Activated CD8-positive, alpha-beta memory T cell treated with anti-CD3 and anti-CD28 coated beads for 24 hours (primary cell): Measurements from ENCODE around the gene DIAPH3.

Source experiments
- DNase-seq: peaks from one replicate; pipeline ENCODE4 v3.0.0-alpha.2; 2020

DIAPH3 gene

DNA sequence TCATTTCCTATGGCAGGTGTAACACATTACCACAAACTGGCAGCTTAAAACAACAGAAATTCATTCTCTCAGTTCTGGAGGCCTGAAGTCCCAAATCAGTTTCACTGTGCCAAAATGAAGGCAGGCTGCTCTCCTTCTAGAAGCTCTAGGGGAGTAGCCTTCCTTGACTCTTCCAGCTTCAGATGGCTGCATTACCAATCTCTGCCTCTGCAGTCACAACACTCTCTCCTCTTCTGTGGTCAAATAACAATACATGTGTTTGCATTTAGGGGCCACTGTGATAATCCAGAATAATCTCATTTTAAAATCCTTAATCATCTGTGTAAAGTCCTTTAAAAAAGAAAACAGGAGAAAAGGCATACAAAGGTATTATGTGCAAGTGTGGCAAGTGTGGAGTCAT, 7.8 kb downstream of the DIAPH3 start:
- DNase-seq = no peak

DNA sequence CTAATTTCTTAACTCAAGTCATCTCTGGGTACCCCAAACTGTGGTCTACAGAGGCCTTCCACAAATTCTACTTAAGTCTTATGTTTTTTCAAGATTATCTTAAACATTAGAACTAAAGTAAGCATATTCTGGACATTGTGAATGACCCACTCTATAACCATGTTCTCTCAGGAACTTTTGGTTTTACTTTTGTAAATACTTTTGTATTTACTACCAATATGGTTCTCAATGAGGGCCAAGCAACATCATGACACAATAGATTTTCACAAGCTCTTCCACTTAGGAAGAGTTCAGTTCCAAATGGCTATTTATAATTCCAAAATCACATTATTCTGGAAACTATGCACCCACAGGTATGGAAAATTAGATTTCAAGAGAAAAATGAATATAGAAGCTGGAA, 10.8 kb downstream of the DIAPH3 start:
- no peak for DNase-seq

DNA sequence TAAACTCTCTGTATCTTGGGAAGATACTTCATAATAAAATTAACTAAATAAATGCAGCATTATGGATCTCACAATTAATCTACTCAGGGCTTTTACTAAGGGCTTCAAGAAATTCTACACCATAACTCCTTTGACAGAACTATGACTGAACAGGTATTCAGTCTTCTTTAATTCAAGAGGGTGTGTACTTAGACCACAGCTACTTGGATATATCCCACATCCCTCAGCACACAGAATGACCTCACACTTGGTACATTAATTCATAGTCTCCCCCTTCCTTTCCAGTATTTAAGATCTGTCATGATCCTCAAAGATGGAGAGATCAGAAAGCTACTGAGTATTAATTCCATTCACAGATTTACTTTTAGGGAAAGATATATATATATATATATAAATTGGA, 11.6 kb downstream of the DIAPH3 start:
- DNase-seq = no peak

DNA sequence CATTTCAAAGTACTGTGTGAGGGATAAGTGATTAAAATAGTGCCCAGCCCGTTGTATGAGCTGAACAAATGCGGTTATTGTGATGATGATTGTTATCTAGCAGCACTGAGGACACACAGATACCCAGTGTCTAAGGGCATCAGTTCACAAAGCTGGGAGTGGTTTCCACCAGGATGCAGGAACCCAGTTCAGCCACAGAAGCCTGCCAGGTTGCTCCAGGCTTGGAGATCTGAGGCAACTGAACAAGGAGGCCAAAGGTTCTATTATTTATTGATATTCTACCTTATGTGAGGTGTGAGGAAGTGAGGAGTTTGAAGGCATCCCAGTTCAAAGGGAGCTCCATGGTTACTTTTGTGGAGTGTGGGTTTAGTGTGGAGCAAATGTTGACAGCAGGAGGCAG, 13.2 kb downstream of the DIAPH3 start:
- DNase-seq = no peak

DNA sequence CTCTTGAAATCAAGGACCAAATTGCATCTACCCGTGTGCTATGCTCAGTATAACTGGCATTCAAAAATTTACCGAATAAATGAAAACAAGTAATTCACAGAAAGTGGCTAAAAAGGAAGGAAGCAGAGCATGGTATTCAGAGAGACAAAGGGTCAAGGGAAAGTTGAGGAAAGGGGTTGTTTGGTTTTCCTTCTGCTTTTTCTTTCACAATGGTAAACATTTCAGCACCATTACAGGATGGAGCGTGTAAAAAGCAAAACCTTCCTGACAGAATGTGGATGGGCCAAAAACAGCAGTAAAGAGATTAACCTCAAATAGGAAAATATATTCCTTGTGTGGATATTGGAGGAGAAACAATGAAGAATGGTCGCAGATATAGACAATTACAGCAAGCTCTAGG, 14.8 kb downstream of the DIAPH3 start:
- no peak for DNase-seq

DNA sequence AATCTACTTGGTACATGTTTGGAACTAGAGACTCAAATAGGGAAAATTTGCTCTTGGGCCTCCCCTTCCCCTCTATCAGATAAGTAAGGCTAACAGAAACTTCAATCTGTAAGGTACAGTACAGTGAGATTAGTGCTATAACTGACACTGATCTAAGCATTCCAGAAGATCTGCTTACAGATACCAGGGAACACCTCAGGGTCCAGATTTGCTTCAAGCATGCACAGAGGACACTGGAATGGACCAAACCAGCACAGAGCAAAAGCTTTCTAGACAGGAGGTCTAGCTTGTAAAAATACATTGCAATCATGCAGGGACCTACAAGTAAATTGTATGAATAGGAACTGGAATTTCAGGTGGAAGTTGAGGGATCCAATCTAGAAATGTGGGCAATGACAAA, 16.4 kb downstream of the DIAPH3 start:
- DNase-seq = no peak

DNA sequence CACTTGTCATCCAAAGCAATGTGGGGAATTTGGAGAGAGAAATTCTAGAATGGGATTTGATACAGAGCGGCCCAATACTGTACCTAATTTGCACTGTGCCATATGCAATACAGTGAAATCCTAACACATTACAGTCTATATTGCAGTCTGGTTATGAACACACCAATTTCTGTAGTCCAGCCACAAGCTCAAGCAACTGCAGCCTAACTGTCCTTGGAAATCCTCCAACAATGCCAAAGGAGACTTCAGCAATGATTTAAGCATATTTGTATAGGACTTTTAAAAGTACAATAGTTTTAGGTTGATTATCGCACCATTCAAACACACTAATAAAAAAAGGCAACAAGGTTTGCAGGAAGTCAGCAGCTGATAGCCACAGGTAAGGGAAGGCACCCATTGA, 17.3 kb downstream of the DIAPH3 start:
- DNase-seq = no peak

DNA sequence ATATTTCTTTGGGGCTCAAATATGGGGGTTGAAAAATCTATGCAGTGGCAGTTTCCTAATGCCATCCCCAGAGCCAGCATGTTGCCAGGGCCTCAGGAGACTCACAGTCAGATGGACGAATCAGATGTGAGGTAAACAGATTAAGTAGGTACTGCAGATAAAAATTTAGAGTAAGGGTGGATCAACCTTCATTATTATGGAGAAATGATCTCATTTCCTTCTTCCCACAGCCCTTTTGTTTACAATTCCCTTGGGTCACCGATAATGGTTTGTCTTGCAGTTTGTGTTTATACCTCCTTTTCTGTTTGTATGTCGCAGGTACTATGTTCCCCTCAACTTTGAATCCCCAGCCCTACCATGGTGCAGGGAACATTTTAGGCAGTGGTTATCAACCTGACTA, 20.0 kb downstream of the DIAPH3 start:
- DNase-seq = no peak

DNA sequence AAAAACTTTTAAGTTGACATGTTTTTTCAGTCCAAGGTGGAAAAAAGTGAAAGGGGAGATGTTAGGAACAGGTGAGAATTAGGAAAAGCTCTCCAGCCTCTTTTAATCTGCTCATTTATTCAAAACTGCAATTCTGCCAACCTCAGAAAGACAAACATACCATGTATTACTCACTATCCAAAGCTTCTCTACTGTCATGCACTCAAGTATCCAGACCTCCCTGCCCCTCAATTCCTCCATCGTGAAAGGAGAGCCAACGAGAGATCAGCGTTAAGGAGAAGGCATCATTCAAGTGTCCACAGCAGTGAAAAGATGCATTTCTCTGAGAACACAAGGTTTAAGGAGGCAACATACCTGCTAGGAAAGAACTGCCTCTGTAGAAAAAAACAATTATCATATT, 24.5 kb downstream of the DIAPH3 start:
- DNase-seq = no peak

DNA sequence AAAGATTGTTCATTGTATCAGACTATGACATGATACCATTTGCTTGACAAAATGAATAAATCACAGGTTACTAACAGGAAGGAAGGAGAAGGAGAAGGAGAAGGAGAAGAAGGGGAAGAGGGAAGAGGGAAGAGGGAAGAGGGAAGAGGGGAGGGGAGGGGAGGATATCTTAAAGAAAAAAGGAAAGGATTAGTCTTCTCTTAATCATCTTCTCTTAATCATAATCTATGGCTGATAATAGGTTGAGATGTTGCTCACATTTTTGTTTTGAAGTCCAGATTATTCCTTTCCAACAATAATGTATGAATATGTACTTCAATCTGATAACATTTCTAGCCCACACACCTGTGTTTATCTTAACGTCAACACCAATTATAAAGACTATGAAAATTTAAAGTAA, 25.1 kb downstream of the DIAPH3 start:
- no peak for DNase-seq

DNA sequence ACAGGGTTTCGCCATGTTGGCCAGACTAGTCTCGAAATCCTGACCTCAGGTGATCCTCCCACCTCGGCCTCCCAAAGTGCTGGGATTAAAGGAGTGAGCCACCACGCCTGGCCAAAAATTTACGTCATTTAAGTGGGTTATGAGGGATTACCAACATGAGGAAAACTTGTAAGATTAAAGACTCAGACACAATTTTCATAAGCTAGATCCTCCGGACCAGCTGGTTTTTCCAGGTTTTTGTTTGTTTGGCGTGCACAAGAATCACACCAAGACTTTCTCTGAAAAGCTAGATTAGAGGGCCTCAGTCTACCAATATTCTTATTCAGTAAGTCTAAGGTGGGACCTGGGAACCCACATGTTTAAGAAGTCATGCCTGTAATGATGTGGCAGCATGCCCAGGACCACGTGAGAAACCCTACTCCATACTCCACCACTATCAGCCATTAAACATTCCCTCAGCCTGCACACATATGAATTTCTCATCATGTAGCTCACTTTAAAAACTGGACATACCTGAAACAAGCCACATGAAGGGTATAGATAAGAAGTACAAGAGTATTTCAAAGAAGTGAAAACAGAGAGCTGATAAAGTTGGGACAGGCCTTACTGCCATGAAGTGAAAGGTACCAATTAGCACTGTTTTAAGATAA, 25.7 kb downstream of the DIAPH3 start:
- no peak for DNase-seq

DNA sequence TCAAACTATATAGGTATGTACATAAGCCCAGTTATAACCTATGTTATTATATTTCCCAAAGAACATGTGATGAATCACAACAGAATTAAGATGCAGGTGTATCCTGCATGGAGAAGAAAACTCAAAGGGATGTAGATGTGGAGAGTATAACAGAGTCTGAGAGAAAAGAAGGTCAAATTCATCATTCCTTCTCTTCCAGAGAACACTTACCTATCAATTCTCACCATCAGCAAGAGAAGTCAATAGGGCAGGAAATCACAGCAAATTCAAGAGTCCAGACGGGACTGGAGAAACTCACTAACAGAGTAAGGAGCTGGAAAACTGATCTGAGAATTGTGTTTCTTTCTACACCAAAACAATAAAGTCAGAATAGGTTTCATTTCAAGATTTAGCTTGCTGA, 28.4 kb downstream of the DIAPH3 start:
- no peak for DNase-seq

DNA sequence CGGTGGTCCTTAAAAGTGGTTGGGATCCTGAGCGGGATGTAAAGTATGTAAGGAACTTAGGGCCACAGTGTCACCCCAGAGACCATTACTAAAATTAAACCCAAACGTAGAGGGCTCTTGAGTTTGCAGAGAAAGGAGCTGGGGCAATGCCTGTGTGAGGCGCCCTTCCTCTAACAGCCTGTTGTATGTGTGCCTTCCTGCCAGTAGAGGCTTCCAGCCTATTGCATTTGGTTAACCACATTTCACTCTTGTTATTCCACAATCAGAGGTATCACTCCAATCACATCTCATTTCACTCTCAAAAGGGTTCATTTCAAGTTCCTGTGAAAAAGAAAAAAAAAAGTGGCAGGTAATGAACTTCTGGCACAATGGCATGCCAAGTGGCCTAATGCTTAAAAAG, 29.4 kb downstream of the DIAPH3 start:
- no peak for DNase-seq

DNA sequence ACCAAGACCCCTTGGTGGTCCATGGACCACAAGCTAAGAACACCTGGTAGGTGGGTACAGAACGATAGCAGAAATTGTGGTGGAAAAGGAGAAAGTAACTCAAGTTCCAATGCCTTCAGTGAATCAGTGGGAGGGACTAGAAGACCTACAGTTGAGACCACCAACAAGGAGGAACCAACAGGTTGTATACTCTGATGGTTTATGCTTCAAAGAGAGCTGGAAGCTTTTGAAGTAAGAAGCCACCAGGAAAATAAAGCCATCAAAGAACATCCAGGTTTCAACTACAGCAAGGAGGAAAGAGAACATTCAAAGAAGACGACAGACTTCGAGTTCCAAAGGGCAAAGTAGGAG, 42.4 kb downstream of the DIAPH3 start:
- DNase-seq = no peak

DNA sequence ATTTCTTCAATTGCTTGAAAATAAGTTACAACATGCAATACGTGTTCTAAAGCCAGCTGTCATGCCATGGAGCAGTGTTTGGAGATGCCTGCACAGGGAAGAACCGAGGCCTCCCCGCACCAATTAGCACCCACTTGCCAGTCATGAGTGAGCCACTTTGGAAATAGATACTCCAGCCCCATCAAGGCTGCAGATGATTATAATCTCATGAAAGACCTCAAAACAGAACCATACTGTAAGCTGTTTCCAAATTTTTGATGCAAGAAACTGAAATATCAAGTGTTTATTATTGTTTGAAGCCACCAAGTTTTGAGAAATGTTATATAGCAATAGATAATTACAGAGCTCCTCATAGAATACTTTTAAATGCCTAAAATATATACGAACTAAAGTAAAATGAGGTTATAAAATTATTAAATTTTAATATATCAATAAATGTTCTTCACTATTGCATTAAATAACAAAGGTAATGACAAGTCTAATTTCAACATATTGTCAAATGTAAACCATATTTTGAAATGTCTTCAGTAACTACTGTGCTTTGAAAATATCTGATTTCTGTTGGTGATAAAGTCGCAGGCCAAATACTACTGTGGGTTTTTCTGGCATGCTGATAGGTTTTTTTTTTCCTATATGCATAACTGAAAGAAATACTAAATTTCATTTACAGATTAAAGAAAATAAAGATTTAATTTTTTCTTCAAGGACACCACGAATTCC, 43.0 kb downstream of the DIAPH3 start:
- no peak for DNase-seq

DNA sequence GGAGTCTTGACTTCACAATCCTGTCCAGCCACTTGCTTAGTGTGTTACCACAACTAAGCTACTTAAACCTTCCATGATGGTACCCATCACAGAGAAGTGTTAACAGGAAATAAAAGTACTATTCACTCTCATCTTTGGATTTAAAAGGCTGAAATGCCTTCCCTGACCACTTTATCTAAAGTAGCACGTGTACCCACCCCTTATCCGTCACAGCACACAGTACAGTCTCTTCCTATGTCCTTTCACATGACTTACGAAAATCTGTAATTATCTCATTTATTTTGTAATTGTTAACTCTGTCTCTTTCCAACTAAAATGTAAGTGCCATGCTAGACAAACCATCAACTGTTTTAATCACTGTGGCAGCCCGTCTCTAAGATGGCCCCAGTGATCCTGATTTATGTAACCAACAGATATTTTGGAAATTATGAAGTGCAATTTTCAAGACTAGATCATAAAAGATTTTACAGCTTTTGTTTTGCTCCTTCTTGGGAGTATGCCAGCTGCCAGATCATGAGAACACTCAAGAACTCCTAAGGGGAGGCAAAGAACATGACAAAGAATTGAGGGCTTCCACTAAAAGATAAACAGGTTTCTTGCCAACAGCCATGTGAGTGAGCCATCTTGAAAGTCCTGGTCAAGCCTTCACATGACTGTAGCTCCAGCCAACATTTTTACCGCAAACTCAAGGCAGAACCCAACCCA, 44.9 kb downstream of the DIAPH3 start:
- no peak for DNase-seq

DNA sequence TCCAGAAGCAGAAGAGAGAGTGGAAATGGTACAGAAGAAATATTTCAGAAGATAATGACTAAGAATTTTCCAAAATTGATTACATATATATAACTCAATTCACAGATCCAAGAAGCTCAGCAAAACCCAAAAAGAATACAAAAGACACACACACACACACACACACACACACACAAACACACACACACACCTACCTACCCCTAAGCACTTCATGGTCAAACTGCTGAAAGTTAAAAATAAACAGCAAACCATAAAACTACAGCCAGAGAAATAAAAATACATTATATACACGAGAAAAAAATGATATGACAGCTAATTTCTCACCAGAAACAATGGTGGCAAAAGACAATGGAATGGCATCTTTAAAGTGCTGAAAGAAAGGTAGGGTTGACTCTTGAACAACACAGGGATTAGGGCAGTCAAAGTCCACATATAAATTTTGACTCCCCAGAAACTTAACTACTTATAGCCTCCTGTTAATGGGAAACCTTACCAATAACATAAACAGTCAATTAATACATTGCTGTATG, 49.2 kb downstream of the DIAPH3 start:
- DNase-seq = no peak

DNA sequence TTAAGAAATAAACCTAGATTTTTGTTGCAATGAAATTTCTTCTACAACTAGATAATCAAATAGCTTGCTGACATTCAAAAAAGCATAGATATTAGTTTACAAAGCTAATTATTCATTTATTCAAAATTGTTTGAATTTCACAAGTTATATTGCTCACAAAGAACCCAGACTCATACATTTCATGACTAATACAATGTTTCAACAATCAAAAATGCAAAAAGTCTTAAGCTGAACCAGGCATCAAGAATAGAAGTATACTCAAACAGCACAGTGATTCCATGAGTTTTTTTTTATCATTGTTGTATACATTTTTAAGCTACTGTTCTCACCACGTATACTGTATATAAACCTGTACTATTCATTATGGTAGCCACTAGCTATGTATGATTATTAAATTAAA, 51.0 kb downstream of the DIAPH3 start:
- DNase-seq = no peak

DNA sequence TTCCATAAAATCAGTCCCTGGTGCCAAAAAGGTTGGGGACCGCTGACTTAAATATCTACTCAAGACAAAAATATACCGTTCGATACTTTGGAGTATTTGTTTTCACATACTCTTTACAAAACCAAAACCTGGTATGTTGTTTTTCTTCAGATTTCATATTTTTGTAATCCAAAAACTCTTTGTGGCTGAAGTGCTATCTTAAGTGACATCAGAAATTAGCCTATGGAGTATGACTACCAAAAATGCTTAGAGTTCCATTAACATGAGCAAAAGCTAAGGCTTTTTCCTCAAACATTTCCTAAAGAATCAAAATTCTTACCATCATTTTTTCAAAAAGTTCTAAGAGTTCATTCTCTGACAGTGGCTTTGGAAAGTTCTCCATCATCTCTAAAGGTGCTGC, 52.0 kb downstream of the DIAPH3 start:
- DNase-seq = no peak

DNA sequence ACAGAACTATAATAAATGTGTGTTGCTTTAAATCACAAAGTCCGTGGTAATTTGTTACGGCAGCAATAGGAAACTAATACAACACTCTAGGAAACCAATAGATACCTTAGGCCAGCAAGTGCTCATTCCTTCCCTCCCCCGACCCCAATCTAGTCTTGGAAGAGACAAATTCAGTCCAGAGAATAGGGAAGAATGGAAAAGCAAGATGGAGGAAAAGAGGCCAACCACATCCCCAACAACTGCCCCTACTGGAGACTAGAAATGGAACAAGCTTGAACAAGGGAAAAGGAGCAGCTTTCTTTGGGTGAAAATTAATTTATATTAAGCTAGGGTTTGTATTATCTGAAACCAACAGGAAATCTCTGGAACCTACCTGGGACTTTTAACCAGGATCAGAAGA, 54.4 kb downstream of the DIAPH3 start:
- no peak for DNase-seq

DNA sequence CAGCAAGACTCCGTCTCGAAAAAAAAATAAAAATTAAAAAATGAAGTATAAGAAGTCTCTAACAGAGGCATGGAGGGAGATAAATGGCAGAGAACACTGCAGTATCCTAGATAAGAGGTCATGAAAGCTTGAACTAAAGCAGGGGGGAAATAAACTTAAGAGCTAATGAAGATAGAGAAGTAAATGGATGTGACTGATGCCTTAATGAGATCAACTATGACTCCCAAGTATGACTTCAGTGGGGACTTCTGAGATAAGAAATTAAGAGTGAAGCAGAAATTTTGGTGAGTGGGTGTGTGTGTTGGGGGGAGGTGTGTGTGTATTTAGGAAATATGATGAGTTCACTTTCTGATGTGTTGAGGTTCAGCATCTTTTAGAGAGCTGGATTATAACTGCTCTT, 55.1 kb downstream of the DIAPH3 start:
- no peak for DNase-seq

DNA sequence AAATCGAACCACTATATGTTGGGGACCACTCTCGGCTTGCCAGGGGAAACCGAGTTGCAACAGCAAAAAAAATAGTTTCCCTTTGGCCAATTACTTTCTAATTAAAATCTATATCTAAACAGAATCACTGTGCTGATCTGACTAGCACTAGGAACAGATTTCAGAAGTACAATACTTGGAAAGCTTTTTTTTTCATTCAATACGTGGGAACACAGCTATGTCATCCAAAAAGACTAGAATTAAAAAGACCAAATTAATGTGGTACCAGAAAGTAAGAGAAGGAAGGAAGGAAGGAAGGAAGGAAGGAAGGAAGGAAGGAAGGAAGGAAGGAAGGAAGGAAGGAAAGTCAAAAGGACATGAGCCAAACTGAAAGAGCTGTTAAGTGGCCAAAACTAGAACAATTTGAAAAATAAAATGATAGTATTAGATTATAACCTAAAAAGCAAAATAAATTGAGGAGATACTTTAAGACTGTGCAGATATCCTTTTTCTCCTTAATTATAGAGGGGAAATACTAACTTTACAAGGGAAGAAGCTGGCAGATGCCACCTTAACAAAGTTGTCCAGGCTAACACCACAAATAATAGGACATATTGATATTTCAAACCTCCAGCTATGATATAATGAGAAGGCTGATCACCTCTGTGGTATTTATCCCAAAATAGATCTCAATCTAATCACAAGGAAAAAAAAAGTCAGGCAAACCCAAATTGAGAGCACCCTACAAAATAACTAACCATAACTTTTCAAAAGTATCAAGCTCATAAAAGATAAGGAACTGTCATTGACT, 63.9 kb downstream of the DIAPH3 start:
- no peak for DNase-seq

DNA sequence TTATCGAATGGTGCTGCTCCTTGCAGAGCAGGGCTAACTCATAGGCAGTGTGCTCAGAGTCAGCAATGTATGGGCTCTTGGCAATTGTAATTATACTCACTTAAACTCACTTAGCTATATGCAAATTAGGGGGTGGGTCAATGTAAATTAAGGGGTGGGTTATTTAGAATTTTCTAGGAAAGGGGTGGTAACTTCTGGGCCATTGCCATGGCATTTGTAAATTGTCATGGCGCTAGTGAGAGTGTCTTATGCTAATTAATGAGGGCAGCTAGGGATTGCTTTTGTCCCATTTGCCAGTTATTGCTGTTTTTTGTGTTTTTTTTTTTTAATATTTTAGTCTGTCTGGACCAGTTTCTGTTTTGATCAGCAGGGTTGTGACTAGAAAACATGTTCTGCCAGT, 68.4 kb downstream of the DIAPH3 start:
- DNase-seq = no peak
